ENCODE measurements around the gene P2RX1.

Gene P2RX1

DNA sequence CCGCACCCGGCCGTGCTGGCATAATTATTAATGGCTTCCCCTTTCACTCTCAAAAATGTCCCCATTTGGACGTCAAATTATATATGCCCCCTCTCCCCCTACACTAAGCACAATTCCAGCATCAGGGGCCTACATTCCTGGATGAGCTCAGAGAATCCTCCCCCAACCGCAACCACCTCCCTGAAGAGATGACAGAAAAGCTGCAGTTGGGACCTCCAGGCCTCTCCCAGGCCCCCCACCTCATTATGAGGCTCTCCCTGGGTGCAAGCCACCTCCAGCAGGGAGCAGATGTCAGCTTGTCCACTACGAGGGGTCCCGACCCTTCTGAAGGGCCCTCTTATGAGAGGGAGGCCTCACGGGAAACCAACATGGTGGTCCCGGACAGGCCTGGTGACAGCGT lies 51.7 kb downstream of the P2RX1 start:
- TF ChIP-seq RARB (CRISPR knock-in tag; IDR thresholded peaks at IDR 0.05) (no peak), ISL1 (CRISPR knock-in tag; IDR thresholded peaks at IDR 0.05) (no peak), ZC3H10 (CRISPR knock-in tag; IDR thresholded peaks at IDR 0.05) (no peak), SNAI2 (CRISPR knock-in tag; IDR thresholded peaks at IDR 0.05) (no peak), ZNF8 (CRISPR knock-in tag; IDR thresholded peaks at IDR 0.05) (no peak), CSRNP3 (CRISPR knock-in tag; IDR thresholded peaks at IDR 0.05) (no peak), PATZ1 (CRISPR knock-in tag; IDR thresholded peaks at IDR 0.05; ENCODE audit: borderline replicate concordance) (no peak), OSR1 (CRISPR knock-in tag; IDR thresholded peaks at IDR 0.05) (no peak), ZNF70 (CRISPR knock-in tag; IDR thresholded peaks at IDR 0.05) (no peak), GLIS3 (CRISPR knock-in tag; IDR thresholded peaks at IDR 0.05) (no peak), ARNTL (CRISPR knock-in tag; IDR thresholded peaks at IDR 0.05; ENCODE audit: borderline replicate concordance, low read depth) (no peak), ESRRG (CRISPR knock-in tag; IDR thresholded peaks at IDR 0.05) (no peak), TOX (CRISPR knock-in tag; IDR thresholded peaks at IDR 0.05; ENCODE audit: borderline replicate concordance) (no peak), ZNF565 (CRISPR knock-in tag; conservative IDR thresholded peaks at IDR 0.05; ENCODE audit: low read depth) (no peak)
- TF ChIP-seq, protein P1, sequence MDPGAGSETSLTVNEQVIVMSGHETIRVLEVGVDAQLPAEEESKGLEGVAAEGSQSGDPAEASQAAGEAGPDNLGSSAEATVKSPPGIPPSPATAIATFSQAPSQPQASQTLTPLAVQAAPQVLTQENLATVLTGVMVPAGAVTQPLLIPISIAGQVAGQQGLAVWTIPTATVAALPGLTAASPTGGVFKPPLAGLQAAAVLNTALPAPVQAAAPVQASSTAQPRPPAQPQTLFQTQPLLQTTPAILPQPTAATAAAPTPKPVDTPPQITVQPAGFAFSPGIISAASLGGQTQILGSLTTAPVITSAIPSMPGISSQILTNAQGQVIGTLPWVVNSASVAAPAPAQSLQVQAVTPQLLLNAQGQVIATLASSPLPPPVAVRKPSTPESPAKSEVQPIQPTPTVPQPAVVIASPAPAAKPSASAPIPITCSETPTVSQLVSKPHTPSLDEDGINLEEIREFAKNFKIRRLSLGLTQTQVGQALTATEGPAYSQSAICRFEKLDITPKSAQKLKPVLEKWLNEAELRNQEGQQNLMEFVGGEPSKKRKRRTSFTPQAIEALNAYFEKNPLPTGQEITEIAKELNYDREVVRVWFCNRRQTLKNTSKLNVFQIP (CRISPR knock-in tag; IDR thresholded peaks at IDR 0.05; ENCODE audit: borderline replicate concordance, low read depth): no peak
- TF ChIP-seq, protein P2, sequence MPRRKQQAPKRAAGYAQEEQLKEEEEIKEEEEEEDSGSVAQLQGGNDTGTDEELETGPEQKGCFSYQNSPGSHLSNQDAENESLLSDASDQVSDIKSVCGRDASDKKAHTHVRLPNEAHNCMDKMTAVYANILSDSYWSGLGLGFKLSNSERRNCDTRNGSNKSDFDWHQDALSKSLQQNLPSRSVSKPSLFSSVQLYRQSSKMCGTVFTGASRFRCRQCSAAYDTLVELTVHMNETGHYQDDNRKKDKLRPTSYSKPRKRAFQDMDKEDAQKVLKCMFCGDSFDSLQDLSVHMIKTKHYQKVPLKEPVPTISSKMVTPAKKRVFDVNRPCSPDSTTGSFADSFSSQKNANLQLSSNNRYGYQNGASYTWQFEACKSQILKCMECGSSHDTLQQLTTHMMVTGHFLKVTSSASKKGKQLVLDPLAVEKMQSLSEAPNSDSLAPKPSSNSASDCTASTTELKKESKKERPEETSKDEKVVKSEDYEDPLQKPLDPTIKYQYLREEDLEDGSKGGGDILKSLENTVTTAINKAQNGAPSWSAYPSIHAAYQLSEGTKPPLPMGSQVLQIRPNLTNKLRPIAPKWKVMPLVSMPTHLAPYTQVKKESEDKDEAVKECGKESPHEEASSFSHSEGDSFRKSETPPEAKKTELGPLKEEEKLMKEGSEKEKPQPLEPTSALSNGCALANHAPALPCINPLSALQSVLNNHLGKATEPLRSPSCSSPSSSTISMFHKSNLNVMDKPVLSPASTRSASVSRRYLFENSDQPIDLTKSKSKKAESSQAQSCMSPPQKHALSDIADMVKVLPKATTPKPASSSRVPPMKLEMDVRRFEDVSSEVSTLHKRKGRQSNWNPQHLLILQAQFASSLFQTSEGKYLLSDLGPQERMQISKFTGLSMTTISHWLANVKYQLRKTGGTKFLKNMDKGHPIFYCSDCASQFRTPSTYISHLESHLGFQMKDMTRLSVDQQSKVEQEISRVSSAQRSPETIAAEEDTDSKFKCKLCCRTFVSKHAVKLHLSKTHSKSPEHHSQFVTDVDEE (CRISPR knock-in tag; IDR thresholded peaks at IDR 0.05): no peak
- no peak for ATAC-seq

- no peak for ATAC-seq
- TF ChIP-seq SNAI2 (CRISPR knock-in tag; IDR thresholded peaks at IDR 0.05): no peak
Measured at GRCh38 chr17:3861761-3862681, 54.2 kb downstream of the P2RX1 start.

DNA sequence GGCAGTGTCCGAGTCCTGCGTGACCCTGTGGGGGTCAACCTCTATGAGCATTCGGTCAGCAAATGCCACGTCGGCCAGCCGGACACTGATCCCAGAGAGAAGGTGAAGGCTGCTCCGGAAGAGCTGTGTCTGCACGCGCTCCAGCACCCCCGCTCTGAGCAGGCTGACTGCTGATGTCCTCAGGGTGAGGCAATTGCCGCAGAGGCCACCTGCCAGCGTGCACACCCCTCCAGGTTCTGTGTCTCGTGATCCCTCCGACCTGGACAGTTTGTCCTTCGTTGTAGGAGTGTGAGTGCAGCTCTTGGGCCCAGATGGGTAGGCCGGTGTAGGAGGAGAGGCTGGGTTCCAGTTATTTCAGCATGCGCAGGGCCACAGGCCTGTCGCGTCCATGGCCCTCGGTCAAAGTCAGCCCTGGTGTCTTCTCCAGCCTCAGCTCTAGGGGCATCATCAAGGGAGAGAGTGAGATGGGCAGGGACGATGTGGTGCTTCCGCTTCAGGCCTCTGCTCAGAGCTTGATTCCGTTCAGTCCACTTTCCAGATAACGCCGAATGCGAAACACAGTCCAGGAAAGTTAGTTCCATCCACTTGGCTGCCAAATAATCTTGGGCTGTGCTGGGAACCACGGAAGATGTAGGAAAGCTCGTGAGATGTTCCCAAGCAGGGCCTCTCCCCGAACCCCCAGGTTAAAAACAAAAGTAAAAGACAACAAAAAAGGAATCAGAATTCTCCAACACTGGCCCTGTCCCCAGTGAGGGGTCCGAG lies 55.1 kb downstream of the P2RX1 start:
- no peak for ATAC-seq
- TF ChIP-seq ZFP3 (CRISPR knock-in tag; IDR thresholded peaks at IDR 0.05): no peak
- TF ChIP-seq RARB (CRISPR knock-in tag; IDR thresholded peaks at IDR 0.05): no peak
- no peak for TF ChIP-seq ZNF8 (CRISPR knock-in tag; IDR thresholded peaks at IDR 0.05)
- TF ChIP-seq ISL1 (CRISPR knock-in tag; IDR thresholded peaks at IDR 0.05): no peak
- TF ChIP-seq TCF4 (CRISPR knock-in tag; IDR thresholded peaks at IDR 0.05; ENCODE audit: borderline replicate concordance): no peak
- TF ChIP-seq CREB5 (CRISPR knock-in tag; IDR thresholded peaks at IDR 0.05; ENCODE audit: low read depth): no peak
- TF ChIP-seq, protein P2 (CRISPR knock-in tag; IDR thresholded peaks at IDR 0.05): no peak
- no peak for TF ChIP-seq PATZ1 (CRISPR knock-in tag; IDR thresholded peaks at IDR 0.05; ENCODE audit: borderline replicate concordance)
- TF ChIP-seq SNAI2 (CRISPR knock-in tag; IDR thresholded peaks at IDR 0.05): no peak
- no peak for TF ChIP-seq ZC3H10 (CRISPR knock-in tag; IDR thresholded peaks at IDR 0.05)
- TF ChIP-seq PPARA (CRISPR knock-in tag; IDR thresholded peaks at IDR 0.05; ENCODE audit: borderline replicate concordance): no peak

All from SK-N-SH treated with all-trans-retinoic acid at 6 μM for 48 hours (cell line).